ENCODE data around the gene STIP1.

STIP1 gene

DNA sequence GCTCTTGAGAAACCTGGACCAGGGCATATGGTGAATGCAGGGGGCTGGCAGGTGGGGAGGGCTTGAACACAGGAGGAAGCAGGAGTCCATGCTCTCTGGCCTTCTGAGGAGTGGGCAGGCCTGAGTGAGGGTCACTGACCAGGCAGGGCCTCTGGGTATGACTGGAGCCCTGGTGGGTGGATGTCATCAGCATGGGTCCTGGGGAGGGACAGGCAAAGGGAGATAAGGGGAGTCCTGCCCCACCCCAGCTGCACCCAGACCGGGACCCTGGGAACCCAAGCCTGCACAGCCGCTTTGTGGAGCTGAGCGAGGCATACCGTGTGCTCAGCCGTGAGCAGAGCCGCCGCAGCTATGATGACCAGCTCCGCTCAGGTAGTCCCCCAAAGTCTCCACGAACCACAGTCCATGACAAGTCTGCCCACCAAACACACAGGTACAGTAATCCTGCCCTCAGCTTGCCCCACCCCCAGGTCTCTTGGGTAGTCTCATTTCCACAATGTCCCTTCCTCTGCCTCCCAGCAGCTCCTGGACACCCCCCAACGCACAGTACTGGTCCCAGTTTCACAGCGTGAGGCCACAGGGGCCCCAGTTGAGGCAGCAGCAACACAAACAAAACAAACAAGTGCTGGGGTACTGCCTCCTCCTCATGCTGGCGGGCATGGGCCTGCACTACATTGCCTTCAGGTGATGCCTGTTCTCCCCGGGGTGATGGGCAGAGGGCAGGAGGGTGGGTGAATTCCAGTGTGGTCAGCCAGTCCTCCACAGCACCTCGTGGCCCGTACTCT lies 46.4 kb downstream of the STIP1 start:
- no peak for TF ChIP-seq CTCF (IDR thresholded peaks at IDR 0.05; ENCODE audit: low read depth, low read length, missing control alignments)
- no peak for DNase-seq (ENCODE audit: extremely low read depth, low read depth)
- no peak overlapping the region for H3K4me3 ChIP-seq (replicated peaks; ENCODE audit: low read depth, low read length)

DNA sequence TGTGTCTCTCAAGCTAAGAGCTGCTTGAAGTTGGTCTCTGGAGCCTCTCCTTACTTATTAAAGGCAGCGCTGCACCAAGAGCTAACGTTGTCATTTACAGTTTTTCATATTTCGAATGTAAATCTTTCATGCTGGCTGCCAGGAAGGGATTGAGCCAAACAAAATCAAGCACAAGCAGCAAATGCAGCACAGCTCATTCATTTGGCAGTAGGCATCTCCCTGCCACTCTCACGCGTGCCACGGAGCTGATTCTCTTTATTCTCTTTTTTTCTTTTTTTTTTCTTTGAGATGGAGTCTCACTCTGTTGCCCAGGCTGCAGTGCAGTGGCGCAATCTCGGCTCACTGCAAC lies 47.0 kb downstream of the STIP1 start:
- H3K4me3 ChIP-seq (replicated peaks; ENCODE audit: low read depth, low read length): no peak overlapping the region
- TF ChIP-seq CTCF (IDR thresholded peaks at IDR 0.05; ENCODE audit: low read depth, low read length, missing control alignments): no peak

DNA sequence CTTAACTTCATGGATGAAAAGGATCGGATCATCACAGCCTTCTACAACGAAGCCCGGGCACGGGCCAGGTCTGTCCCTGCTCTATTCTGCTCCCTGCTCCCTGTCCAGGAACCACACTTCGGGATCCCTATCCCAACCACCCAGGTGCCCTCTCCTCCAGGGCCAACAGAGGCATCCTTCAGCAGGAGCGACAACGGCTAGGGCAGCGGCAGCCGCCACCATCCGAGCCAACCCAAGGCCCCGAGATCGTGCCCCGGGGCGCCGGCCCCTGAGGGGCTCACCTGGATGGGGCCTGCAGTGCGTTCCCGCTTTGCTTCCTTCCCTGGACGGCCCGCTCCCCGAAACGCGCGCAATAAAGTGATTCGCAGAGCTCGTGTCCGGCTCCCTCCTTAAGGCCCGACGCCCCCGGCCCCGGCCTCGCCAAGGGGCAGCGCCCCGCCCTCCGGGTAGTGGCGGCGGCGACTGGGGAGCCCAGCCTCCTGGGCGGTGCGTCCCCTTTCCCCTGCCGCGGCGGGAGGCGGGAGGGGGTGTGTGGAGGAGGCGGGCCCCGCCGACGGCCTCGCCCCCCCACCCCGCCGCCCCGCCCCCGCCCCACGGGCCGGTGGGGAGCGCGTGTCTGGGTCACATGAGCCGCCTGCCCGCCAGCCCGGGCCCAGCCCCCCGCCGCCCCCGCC lies 48.1 kb downstream of the STIP1 start, which contains the start of gene VEGFB:
VEGFB (plus strand) TSS at position 672 of the 674 bp plus-strand sequence. CDS start 250 bp downstream, outside the sequence.
- DNase-seq (ENCODE audit: extremely low read depth, low read depth): no peak

More for the DNA sequence above, 47.0 kb downstream of the STIP1 start:
- DNase-seq (ENCODE audit: extremely low read depth, low read depth): no peak

GRCh38 chr11:64234647-64235379 lies 48.8 kb downstream of the STIP1 start:
- TF ChIP-seq CTCF (IDR thresholded peaks at IDR 0.05; ENCODE audit: low read depth, low read length, missing control alignments): no peak
- no peak for DNase-seq (ENCODE audit: extremely low read depth, low read depth)
- H3K4me3 ChIP-seq (replicated peaks; ENCODE audit: low read depth, low read length): peak overlapping the region; percentile 58

More for the DNA sequence above, 48.1 kb downstream of the STIP1 start, which contains the start of gene VEGFB:
- no peak for TF ChIP-seq CTCF (IDR thresholded peaks at IDR 0.05; ENCODE audit: low read depth, low read length, missing control alignments)
- H3K4me3 ChIP-seq (replicated peaks; ENCODE audit: low read depth, low read length): peak within 1 kb of the TSS; percentile 58

- no peak for TF ChIP-seq CTCF (IDR thresholded peaks at IDR 0.05; ENCODE audit: low read depth, low read length, missing control alignments)
Measured at GRCh38 chr11:64235437-64236161, 49.6 kb downstream of the STIP1 start.

GRCh38 chr11:64237484-64237951 lies 51.5 kb downstream of the STIP1 start:
- H3K4me3 ChIP-seq (replicated peaks; ENCODE audit: low read depth, low read length): no peak overlapping the region
- DNase-seq (ENCODE audit: extremely low read depth, low read depth): no peak
- no peak for TF ChIP-seq CTCF (IDR thresholded peaks at IDR 0.05; ENCODE audit: low read depth, low read length, missing control alignments)

More at GRCh38 chr11:64235437-64236161, 49.6 kb downstream of the STIP1 start:
- peak overlapping the region; percentile 58 for H3K4me3 ChIP-seq (replicated peaks; ENCODE audit: low read depth, low read length)
- no peak for DNase-seq (ENCODE audit: extremely low read depth, low read depth)

All from HFF-Myc (cell line).